HepG2 (cell line): ENCODE measurements around the gene CNPPD1. TPM values are rescaled to one million over a fixed set of nuclear protein-coding genes. Genes with fewer than 3 reads are reported as not detected.
A peak's percentile ranks its signal among the peaks of the same experiment; 100 is the strongest.

Experiments used
- BRD4 ChIP-seq: sonication (generic); formaldehyde crosslinking; IDR thresholded peaks from 2 replicates; pipeline ENCODE4 v1.4.0; 2020; ENCODE audit warnings: missing genetic modification reagents
- FIP1L1 ChIP-seq: fragments of 200-400 bp; formaldehyde crosslinking; IDR thresholded peaks from 2 replicates; pipeline ENCODE4 v1.6.1; 2018; ENCODE audit warnings: low read depth, mild to moderate bottlenecking, low read length, moderate library complexity, borderline replicate concordance; ENCODE audit not compliant: insufficient read depth
- HCFC1 ChIP-seq: fragments of 150-350 bp; IDR thresholded peaks from 2 replicates; pipeline ENCODE4 v1.6.1; 2014; ENCODE audit warnings: low read depth, low read length
- JUND ChIP-seq: sonication (generic); formaldehyde crosslinking; IDR thresholded peaks from 2 replicates; pipeline ENCODE4 v1.8.0; 2022; ENCODE audit warnings: mild to moderate bottlenecking, missing genetic modification reagents
- MYNN ChIP-seq: sonication (generic); formaldehyde crosslinking; IDR thresholded peaks from 2 replicates; pipeline ENCODE4 v1.4.0; 2020; ENCODE audit warnings: mild to moderate bottlenecking, low read depth, missing genetic modification reagents
- NFKBIZ ChIP-seq: IDR thresholded peaks from 2 replicates; pipeline ENCODE4 v1.6.1; 2018; ENCODE audit warnings: missing genetic modification reagents, missing compliant biosample characterization
- POLR2AphosphoS5 ChIP-seq: IDR thresholded peaks from 2 replicates; pipeline ENCODE4 v1.6.1; 2012; ENCODE audit warnings: low read depth, low read length
- POLR2G ChIP-seq: fragments of 200-400 bp; formaldehyde crosslinking; IDR thresholded peaks from 2 replicates; pipeline ENCODE4 v1.6.1; 2018; ENCODE audit warnings: mild to moderate bottlenecking, low read depth, low read length, moderate library complexity
- RCOR2 ChIP-seq: IDR thresholded peaks from 2 replicates; pipeline ENCODE4 v1.6.1; 2016; ENCODE audit warnings: missing biosample characterization, missing genetic modification reagents
- SAFB2 ChIP-seq: sonication (generic); formaldehyde crosslinking; IDR thresholded peaks from 2 replicates; pipeline ENCODE4 v1.5.1; 2020; ENCODE audit warnings: missing genetic modification reagents, low read depth, mild to moderate bottlenecking, borderline replicate concordance
- SRF ChIP-seq: IDR thresholded peaks from 2 replicates; pipeline ENCODE4 v1.6.1; 2011; ENCODE audit warnings: mild to moderate bottlenecking, low read depth, low read length, moderate library complexity
- TFAP4 ChIP-seq: sonication (generic); IDR thresholded peaks from 2 replicates; pipeline ENCODE4 v1.6.1; 2016; ENCODE audit warnings: low read depth, borderline replicate concordance
- TMF1 ChIP-seq: sonication (generic); formaldehyde crosslinking; IDR thresholded peaks from 2 replicates; pipeline ENCODE4 v1.8.1; 2022; ENCODE audit warnings: low read depth, missing genetic modification reagents
- ZFP36 ChIP-seq: fragments of 150-350 bp; IDR thresholded peaks from 2 replicates; pipeline ENCODE4 v1.6.1; 2018; ENCODE audit warnings: borderline replicate concordance, low read length, low read depth; ENCODE audit not compliant: partially characterized antibody
- ZFP41 ChIP-seq: sonication (generic); formaldehyde crosslinking; IDR thresholded peaks from 2 replicates; pipeline ENCODE4 v1.4.0; 2020; ENCODE audit warnings: mild to moderate bottlenecking, missing genetic modification reagents, borderline replicate concordance
- ZNF296 ChIP-seq: sonication (generic); formaldehyde crosslinking; conservative IDR thresholded peaks from 2 replicates; pipeline ENCODE4 v1.5.0; 2020; ENCODE audit warnings: mild to moderate bottlenecking, missing genetic modification reagents
- ZNF337 ChIP-seq: sonication (generic); formaldehyde crosslinking; IDR thresholded peaks from 2 replicates; pipeline ENCODE4 v1.5.1; 2020; ENCODE audit warnings: missing genetic modification reagents, low read depth, mild to moderate bottlenecking, borderline replicate concordance
- ZNF501 ChIP-seq: sonication (generic); formaldehyde crosslinking; IDR thresholded peaks from 2 replicates; pipeline ENCODE4 v1.5.1; 2020; ENCODE audit warnings: mild to moderate bottlenecking, moderate library complexity, missing genetic modification reagents
- ZNF615 ChIP-seq: sonication (generic); formaldehyde crosslinking; IDR thresholded peaks from 2 replicates; pipeline ENCODE4 v1.5.0; 2020; ENCODE audit warnings: mild to moderate bottlenecking, missing genetic modification reagents, borderline replicate concordance
- ZNF770 ChIP-seq: sonication (generic); formaldehyde crosslinking; IDR thresholded peaks from 2 replicates; pipeline ENCODE4 v1.5.0; 2020; ENCODE audit warnings: mild to moderate bottlenecking, missing genetic modification reagents
- polyA plus RNA-seq, 8 experiments: library from polyadenylated mRNA; depleted of rRNA in 3 of 8; stranded (reverse) in 7 of 8; unstranded in 1 of 8; fragments of >200 nt; fragmentation: Illumina TruSeq in 4 of 8; extraction: Trizol in 4 of 8; gene quantifications; 2 replicates each; pipeline versions ENCODE4 v1.2.1 to v1.2.3, GENCODE V29; 2011 to 2016; ENCODE audit warnings: low read depth in 4 of 8, missing spikeins in 1 of 8, mixed read lengths in 1 of 8; ENCODE audit not compliant: insufficient read depth in 1 of 8
- total RNA-seq, 5 experiments: library from RNA; depleted of rRNA; stranded (reverse); fragments of >200 nt; fragmentation: Illumina TruSeq; extraction: Trizol; gene quantifications; 2 replicates each; pipeline ENCODE4 v1.2.3, GENCODE V29; 2016; ENCODE audit warnings: low read depth in 1 of 5
- TF ChIP-seq, protein P1 (sequence below): sonication (generic); formaldehyde crosslinking; IDR thresholded peaks from 2 replicates; pipeline ENCODE4 v1.8.1; 2022; ENCODE audit warnings: mild to moderate bottlenecking, missing genetic modification reagents
- TF ChIP-seq, protein P2 (sequence below): sonication (generic); formaldehyde crosslinking; IDR thresholded peaks from 2 replicates; pipeline ENCODE4 v1.4.0; 2020; ENCODE audit warnings: missing genetic modification reagents, borderline replicate concordance
- TF ChIP-seq, protein P3 (sequence below): IDR thresholded peaks from 2 replicates; pipeline ENCODE4 v1.6.1; 2016; ENCODE audit warnings: control low read depth

CNPPD1 gene
- total and polyA plus RNA-seq, 2 of the 13 experiments (the other 11 are each of a cell fraction or from before 2014, with no cell fraction given) = 35.5 to 49.4 TPM

DNA sequence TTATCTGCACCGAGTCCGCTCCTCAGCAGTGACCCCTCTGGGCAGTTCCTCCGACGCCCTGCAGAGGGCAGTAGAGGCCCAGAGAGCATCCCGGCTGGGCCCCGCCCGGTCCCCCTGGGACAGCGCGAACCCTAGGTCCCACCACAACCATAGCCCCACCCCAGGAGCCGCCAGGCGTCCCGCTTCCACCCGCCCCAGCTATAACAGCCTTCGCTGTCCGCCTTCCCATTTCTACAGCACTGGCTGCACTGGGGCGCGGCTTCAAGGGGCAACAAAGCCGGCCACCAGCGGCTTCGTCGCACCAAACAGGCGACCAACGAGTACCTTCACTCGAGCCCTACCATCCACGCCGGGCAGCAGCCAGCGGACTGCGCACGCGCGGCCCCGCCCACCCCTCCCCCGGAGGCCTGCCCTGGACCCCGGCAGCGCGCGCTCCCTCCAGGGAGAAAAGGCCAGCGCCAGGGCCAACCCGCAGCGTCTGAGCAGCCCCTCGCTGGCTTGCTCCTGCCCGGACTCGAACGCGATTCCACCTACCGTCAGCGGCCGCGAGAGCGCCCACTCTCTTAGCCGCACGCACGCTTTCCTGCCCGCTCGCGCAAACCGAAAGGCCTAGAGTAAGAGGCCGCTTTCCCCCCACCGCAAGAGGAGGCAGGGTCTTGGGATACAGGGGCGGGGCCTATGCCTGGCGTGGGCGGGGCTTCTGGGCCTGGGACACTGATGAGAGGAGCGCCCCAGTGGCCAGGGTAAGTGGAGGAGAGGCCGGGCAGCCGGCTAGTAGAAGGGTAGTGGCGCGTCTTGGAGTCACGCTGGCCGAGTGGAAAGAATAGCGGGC is 16.3 kb downstream of the CNPPD1 start, which contains the start of gene NHEJ1 (continued):
- no peak; the same call in 1 of the 2 replicates for TF ChIP-seq SRF
- TF ChIP-seq HCFC1 = no peak
- peak; percentile 87 for TF ChIP-seq BRD4 (CRISPR knock-in tag)
- TF ChIP-seq ZFP41 (CRISPR knock-in tag) = peak; percentile 96
- peak; percentile 93 for TF ChIP-seq TMF1 (CRISPR knock-in tag)
- TF ChIP-seq TFAP4 = peak; percentile 14; the same call in 1 of the 2 replicates
- TF ChIP-seq ZFP36 = no peak
- peak; percentile 98 for TF ChIP-seq ZNF501
- TF ChIP-seq POLR2G = peak; percentile 97
- TF ChIP-seq, protein P1, sequence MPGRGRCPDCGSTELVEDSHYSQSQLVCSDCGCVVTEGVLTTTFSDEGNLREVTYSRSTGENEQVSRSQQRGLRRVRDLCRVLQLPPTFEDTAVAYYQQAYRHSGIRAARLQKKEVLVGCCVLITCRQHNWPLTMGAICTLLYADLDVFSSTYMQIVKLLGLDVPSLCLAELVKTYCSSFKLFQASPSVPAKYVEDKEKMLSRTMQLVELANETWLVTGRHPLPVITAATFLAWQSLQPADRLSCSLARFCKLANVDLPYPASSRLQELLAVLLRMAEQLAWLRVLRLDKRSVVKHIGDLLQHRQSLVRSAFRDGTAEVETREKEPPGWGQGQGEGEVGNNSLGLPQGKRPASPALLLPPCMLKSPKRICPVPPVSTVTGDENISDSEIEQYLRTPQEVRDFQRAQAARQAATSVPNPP (CRISPR knock-in tag) = peak; percentile 82; the same call in 1 of the 2 replicates
- TF ChIP-seq, protein P2, sequence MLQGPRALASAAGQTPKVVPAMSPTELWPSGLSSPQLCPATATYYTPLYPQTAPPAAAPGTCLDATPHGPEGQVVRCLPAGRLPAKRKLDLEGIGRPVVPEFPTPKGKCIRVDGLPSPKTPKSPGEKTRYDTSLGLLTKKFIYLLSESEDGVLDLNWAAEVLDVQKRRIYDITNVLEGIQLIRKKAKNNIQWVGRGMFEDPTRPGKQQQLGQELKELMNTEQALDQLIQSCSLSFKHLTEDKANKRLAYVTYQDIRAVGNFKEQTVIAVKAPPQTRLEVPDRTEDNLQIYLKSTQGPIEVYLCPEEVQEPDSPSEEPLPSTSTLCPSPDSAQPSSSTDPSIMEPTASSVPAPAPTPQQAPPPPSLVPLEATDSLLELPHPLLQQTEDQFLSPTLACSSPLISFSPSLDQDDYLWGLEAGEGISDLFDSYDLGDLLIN (CRISPR knock-in tag) = peak; percentile 72; the same call in 1 of the 2 replicates
- peak; percentile 16; the same call in 1 of the 2 replicates for TF ChIP-seq NFKBIZ (CRISPR knock-in tag)
- no peak for TF ChIP-seq RCOR2
- TF ChIP-seq JUND (CRISPR knock-in tag) = no peak; the same call in 1 of the 2 replicates
- peak; percentile 89 for TF ChIP-seq POLR2AphosphoS5
- TF ChIP-seq MYNN (CRISPR knock-in tag) = no peak; the same call in 1 of the 2 replicates
- TF ChIP-seq FIP1L1 = peak; percentile 35; the same call in 1 of the 2 replicates
- peak; percentile 47; the same call in 1 of the 2 replicates for TF ChIP-seq ZNF770 (CRISPR knock-in tag)
- no peak for TF ChIP-seq ZNF615 (CRISPR knock-in tag)
- peak; percentile 96 for TF ChIP-seq SAFB2 (CRISPR knock-in tag)
- TF ChIP-seq, protein P3, sequence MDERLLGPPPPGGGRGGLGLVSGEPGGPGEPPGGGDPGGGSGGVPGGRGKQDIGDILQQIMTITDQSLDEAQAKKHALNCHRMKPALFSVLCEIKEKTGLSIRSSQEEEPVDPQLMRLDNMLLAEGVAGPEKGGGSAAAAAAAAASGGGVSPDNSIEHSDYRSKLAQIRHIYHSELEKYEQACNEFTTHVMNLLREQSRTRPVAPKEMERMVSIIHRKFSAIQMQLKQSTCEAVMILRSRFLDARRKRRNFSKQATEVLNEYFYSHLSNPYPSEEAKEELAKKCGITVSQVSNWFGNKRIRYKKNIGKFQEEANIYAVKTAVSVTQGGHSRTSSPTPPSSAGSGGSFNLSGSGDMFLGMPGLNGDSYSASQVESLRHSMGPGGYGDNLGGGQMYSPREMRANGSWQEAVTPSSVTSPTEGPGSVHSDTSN (CRISPR knock-in tag) = no peak
- peak; percentile 82 for TF ChIP-seq ZNF337
- peak; percentile 78 for TF ChIP-seq ZNF296 (CRISPR knock-in tag)
